Gastrocnemius medialis (tissue), 4 donors: ENCODE measurements around the gene PIAS1. TPM values are rescaled to one million over a fixed set of nuclear protein-coding genes. Genes with fewer than 3 reads are reported as not detected.
"Not testable (repeated sequence)": the region's sequence is repeated elsewhere in the genome, so short reads cannot be mapped to it uniquely, and the experiment has no call there.

Source experiments
- ATAC-seq, 2 donors: fragments of 150-250 bp; one replicate each; pipeline ENCODE4 v1.9.1; 2016
- DNase-seq, 2 donors: peaks; one replicate each; pipeline ENCODE4 v3.0.0-alpha.2; 2019
- H3K27ac ChIP-seq, 4 donors: fragments of 200-600 bp; sonication (generic); 1 replicate in 1 of 4; 2 replicates in 3 of 4; pipeline ENCODE4 v1.5.1; 2016 to 2018; ENCODE audit warnings: mild to moderate bottlenecking in 2 of 4, moderate library complexity in 1 of 4
- H3K27me3 ChIP-seq, 3 donors: fragments of 200-600 bp; sonication (generic) in 2 of 3; 1 replicate in 1 of 3; 2 replicates in 2 of 3; pipeline versions ENCODE4 v1.5.1 to v1.6.0; 2016 to 2019; ENCODE audit warnings: mild to moderate bottlenecking in 1 of 3, moderate library complexity in 1 of 3
- H3K36me3 ChIP-seq, 2 donors: fragments of 200-600 bp; sonication (generic) in 1 of 2; one replicate each; pipeline ENCODE4 v1.5.1; 2017 to 2018
- H3K4me1 ChIP-seq, 2 donors: fragments of 200-600 bp; sonication (generic) in 1 of 2; one replicate each; pipeline ENCODE4 v1.5.1; 2016 to 2017; ENCODE audit warnings: mild to moderate bottlenecking in 2 of 2
- H3K4me3 ChIP-seq, 4 donors: fragments of 200-600 bp; sonication (generic) in 3 of 4; 1 replicate in 1 of 4; 2 replicates in 3 of 4; pipeline ENCODE4 v1.5.1; 2016 to 2019; ENCODE audit warnings: mild to moderate bottlenecking in 2 of 4
- H3K9me3 ChIP-seq, 3 donors: fragments of 200-600 bp; sonication (generic) in 2 of 3; 1 replicate in 1 of 3; 2 replicates in 2 of 3; pipeline ENCODE4 v1.5.1; 2016 to 2019
- POLR2A ChIP-seq, 2 donors: fragments of 450-650 bp; IDR thresholded peaks; one replicate each; pipeline ENCODE4 v1.6.1; 2017; ENCODE audit warnings: antibody characterized with exemption in 2 of 2, mild to moderate bottlenecking in 2 of 2, moderate library complexity in 2 of 2
- in situ Hi-C, 4 donors: fragments of 200-750 bp; cut with MboI; loops; one replicate each; pipeline versions ENCODE4 v1.15.0 to v1.8.0; 2017; ENCODE audit warnings: low sequenced_read_pairs in 4 of 4
- intact Hi-C: fragments of 100-400 bp; cut with DNase I; formaldehyde crosslinking; loops from one replicate; pipeline ENCODE4 v1.15.1; 2023; ENCODE audit warnings: low total_unique reads
- total RNA-seq, 4 donors: library from RNA; depleted of rRNA; stranded (reverse); fragments of >200 nt; gene quantifications; one replicate each; pipeline versions ENCODE4 v1.1.0 to v1.2.3, GENCODE V29; 2016
- TF ChIP-seq, protein P1 (sequence below), 5 experiments: fragments of 450-650 bp in 3 of 5; fragments of 200-600 bp in 2 of 5; sonication (generic) in 2 of 5; IDR thresholded peaks in 4 of 5; conservative IDR thresholded peaks in 1 of 5; 1 replicate in 4 of 5; 2 replicates in 1 of 5; pipeline ENCODE4 v1.5.1; 2016 to 2019; ENCODE audit warnings: antibody characterized with exemption in 5 of 5, mild to moderate bottlenecking in 3 of 5, moderate library complexity in 3 of 5

The PIAS1 gene
- total RNA-seq, 4 donors from 2014 or later, result 16.4 to 71.9 (median 23.5) TPM

GRCh38 chr15:68223171-68223570, 169.1 kb downstream of the PIAS1 start:
- intact Hi-C loops, result no loop called here
- DNase-seq, result no peak
- TF ChIP-seq POLR2A (IDR thresholded peaks at IDR 0.05), result no peak
- TF ChIP-seq, protein P1, sequence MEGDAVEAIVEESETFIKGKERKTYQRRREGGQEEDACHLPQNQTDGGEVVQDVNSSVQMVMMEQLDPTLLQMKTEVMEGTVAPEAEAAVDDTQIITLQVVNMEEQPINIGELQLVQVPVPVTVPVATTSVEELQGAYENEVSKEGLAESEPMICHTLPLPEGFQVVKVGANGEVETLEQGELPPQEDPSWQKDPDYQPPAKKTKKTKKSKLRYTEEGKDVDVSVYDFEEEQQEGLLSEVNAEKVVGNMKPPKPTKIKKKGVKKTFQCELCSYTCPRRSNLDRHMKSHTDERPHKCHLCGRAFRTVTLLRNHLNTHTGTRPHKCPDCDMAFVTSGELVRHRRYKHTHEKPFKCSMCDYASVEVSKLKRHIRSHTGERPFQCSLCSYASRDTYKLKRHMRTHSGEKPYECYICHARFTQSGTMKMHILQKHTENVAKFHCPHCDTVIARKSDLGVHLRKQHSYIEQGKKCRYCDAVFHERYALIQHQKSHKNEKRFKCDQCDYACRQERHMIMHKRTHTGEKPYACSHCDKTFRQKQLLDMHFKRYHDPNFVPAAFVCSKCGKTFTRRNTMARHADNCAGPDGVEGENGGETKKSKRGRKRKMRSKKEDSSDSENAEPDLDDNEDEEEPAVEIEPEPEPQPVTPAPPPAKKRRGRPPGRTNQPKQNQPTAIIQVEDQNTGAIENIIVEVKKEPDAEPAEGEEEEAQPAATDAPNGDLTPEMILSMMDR (IDR thresholded peaks at IDR 0.05 in 4 of 5, conservative IDR thresholded peaks at IDR 0.05 in 1 of 5), result no peak

GRCh38 chr15:68224108-68224507, 170.0 kb downstream of the PIAS1 start:
- H3K36me3 ChIP-seq, result no peaks in the 10 kb centered on the region
- TF ChIP-seq, protein P1 (IDR thresholded peaks at IDR 0.05 in 4 of 5, conservative IDR thresholded peaks at IDR 0.05 in 1 of 5), result no peak
- TF ChIP-seq POLR2A (IDR thresholded peaks at IDR 0.05), result no peak
- DNase-seq, result no peak
- intact Hi-C loops, result no loop called here
- H3K27me3 ChIP-seq, result no peaks in the 10 kb centered on the region
- in situ Hi-C loops, result no loop called here
- no peak overlapping the region for H3K27ac ChIP-seq
- no peaks in the 10 kb centered on the region for H3K9me3 ChIP-seq
- no peak overlapping the region for H3K4me3 ChIP-seq
- ATAC-seq, result no peak
- peaks cover 0 to 12% of the 10 kb centered on the region in 2 donors for H3K4me1 ChIP-seq

More at GRCh38 chr15:68223171-68223570, 169.1 kb downstream of the PIAS1 start:
- in situ Hi-C loops, result no loop called here
- H3K4me1 ChIP-seq, result peaks cover 0 to 3% of the 10 kb centered on the region in 2 donors
- H3K36me3 ChIP-seq, result no peaks in the 10 kb centered on the region
- H3K9me3 ChIP-seq, result no peaks in the 10 kb centered on the region
- H3K27ac ChIP-seq, result no peak overlapping the region
- no peak for ATAC-seq
- no peaks in the 10 kb centered on the region for H3K27me3 ChIP-seq
- H3K4me3 ChIP-seq, result no peak overlapping the region

- H3K27me3 ChIP-seq, result no peaks in the 10 kb centered on the region
- TF ChIP-seq POLR2A (IDR thresholded peaks at IDR 0.05), result no peak
- TF ChIP-seq, protein P1 (IDR thresholded peaks at IDR 0.05 in 4 of 5, conservative IDR thresholded peaks at IDR 0.05 in 1 of 5), result no peak
- peaks cover 0 to 12% of the 10 kb centered on the region in 2 donors for H3K4me1 ChIP-seq
- H3K27ac ChIP-seq, result no peak overlapping the region
- H3K4me3 ChIP-seq, result no peak overlapping the region
- in situ Hi-C loops (no loop called here), intact Hi-C loops (loop anchor here (5.0 kb wide), 1 partner anchor 37 kb away; no protein-coding TSS in a partner anchor)
- DNase-seq, result no peak
- no peaks in the 10 kb centered on the region for H3K36me3 ChIP-seq
- no peak for ATAC-seq
- no peaks in the 10 kb centered on the region for H3K9me3 ChIP-seq
Observed at GRCh38 chr15:68224546-68225250, 170.6 kb downstream of the PIAS1 start.

DNA sequence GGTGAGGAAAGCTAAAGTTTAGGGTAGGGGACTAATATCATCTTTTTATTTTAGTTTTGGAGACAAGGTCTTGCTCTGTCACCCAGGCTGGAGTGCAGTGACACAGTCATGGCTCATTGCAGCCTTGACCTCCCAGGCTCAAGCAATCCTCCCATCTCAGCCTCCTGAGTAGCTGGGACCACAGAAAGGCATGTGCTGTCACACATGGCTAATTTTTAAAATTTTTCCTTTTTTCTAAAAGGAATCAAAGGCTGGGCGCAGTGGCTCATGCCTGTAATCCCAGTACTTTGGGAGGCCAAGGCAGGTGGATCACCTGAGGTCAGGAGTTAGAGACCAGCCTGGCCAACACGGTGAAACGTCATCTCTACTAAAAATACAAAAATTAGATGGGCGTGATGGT, 171.3 kb downstream of the PIAS1 start:
- H3K36me3 ChIP-seq, DNase-seq, H3K27ac ChIP-seq, H3K27me3 ChIP-seq, H3K9me3 ChIP-seq, ATAC-seq, in situ Hi-C loops, H3K4me3 ChIP-seq: not testable (repeated sequence)
- H3K4me1 ChIP-seq, result peaks cover 4 to 12% of the 10 kb centered on the region in 2 donors
- intact Hi-C loops, result loop anchor here (5.0 kb wide), 1 partner anchor 38 kb away; no protein-coding TSS in a partner anchor

- ATAC-seq, result no peak
- DNase-seq, result no peak
- in situ Hi-C loops, result no loop called here
Observed at GRCh38 chr15:68227643-68228142, 173.6 kb downstream of the PIAS1 start.

More at GRCh38 chr15:68227643-68228142, 173.6 kb downstream of the PIAS1 start:
- intact Hi-C loops, result loop anchor here (5.0 kb wide), 1 partner anchor 40 kb away; no protein-coding TSS in a partner anchor
- H3K27ac ChIP-seq, result peak overlapping the region in 1 of 4 donors; percentile 88
- no peaks in the 10 kb centered on the region for H3K36me3 ChIP-seq
- peaks cover 4 to 12% of the 10 kb centered on the region in 2 donors for H3K4me1 ChIP-seq
- no peaks in the 10 kb centered on the region for H3K9me3 ChIP-seq
- no peak for TF ChIP-seq POLR2A (IDR thresholded peaks at IDR 0.05)
- TF ChIP-seq, protein P1 (IDR thresholded peaks at IDR 0.05 in 4 of 5, conservative IDR thresholded peaks at IDR 0.05 in 1 of 5), result no peak
- no peak overlapping the region for H3K4me3 ChIP-seq
- H3K27me3 ChIP-seq, result no peaks in the 10 kb centered on the region
